Measurements from ENCODE around the gene SLC25A48.

- TF ChIP-seq CTCF (conservative IDR thresholded peaks at IDR 0.05; ENCODE audit: low read depth, low read length) = no peak
- TF ChIP-seq EZH2 (IDR thresholded peaks at IDR 0.05; ENCODE audit: borderline replicate concordance, low read depth, low read length, poor library complexity, severe bottlenecking) = no peak
These were observed 12.7 kb upstream of the SLC25A48 start for GRCh38 chr5:135821802-135822201.

All from A673 (cell line).